Measurements from ENCODE around the gene WNK1. TPM values are rescaled to one million over a fixed set of nuclear protein-coding genes. Genes with fewer than 3 reads are reported as not detected.

The WNK1 gene
- polyA plus RNA-seq, 2 donors, result 66.0 to 72.3 TPM

GRCh38 chr12:949453-950191 lies 197.2 kb downstream of the WNK1 start, which contains the start of gene RAD52:
RAD52 (minus strand) TSS chr12:949694; CDS start chr12:933058, 16,636 bp downstream.
- no peaks in the 10 kb centered on the region for H3K4me1 ChIP-seq (ENCODE audit: control insufficient read depth in 2 of 2, insufficient read depth in 2 of 2, low read length in 1 of 2)
- H3K4me3 ChIP-seq (ENCODE audit: low read depth in 1 of 2, low read length in 2 of 2), result peak within 1 kb of the TSS; percentile 80 to 91
- no peaks in the 10 kb centered on the region for H3K36me3 ChIP-seq (ENCODE audit: control insufficient read depth in 2 of 2, insufficient read depth in 2 of 2, low read length in 1 of 2)
- H3K9me3 ChIP-seq (ENCODE audit: control insufficient read depth in 2 of 2, insufficient read depth in 1 of 2, low read depth in 1 of 2, low read length in 1 of 2), result no peaks in the 10 kb centered on the region
- no peaks in the 10 kb centered on the region for H3K27me3 ChIP-seq (ENCODE audit: control insufficient read depth in 1 of 2, insufficient read depth in 2 of 2, low read length in 2 of 2)
- 1 to 2% methylated on average over 58 of the region's 58 CpGs for WGBS, 2 donors
- peak within 1 kb of the TSS; percentile 92 to 93 for H3K27ac ChIP-seq (ENCODE audit: low read depth in 2 of 2, low read length in 1 of 2)

- Histone ChIP-seq H3K9me3 (ENCODE audit: control insufficient read depth in 2 of 2, insufficient read depth in 1 of 2, low read depth in 1 of 2, low read length in 1 of 2) (no peaks in the 10 kb centered on the region), H3K4me1 (ENCODE audit: control insufficient read depth in 2 of 2, insufficient read depth in 2 of 2, low read length in 1 of 2) (no peaks in the 10 kb centered on the region), H3K4me3 (ENCODE audit: low read depth in 1 of 2, low read length in 2 of 2) (no peak overlapping the region), H3K36me3 (ENCODE audit: control insufficient read depth in 2 of 2, insufficient read depth in 2 of 2, low read length in 1 of 2) (no peaks in the 10 kb centered on the region), H3K27ac (ENCODE audit: low read depth in 2 of 2, low read length in 1 of 2) (no peak overlapping the region), H3K27me3 (ENCODE audit: control insufficient read depth in 1 of 2, insufficient read depth in 2 of 2, low read length in 2 of 2) (no peaks in the 10 kb centered on the region)
- 19 to 46% methylated on average over 1 of the region's 1 CpG for WGBS, 2 donors
Measured at GRCh38 chr12:951176-951575, 198.8 kb downstream of the WNK1 start.

GRCh38 chr12:953776-954175 lies 201.4 kb downstream of the WNK1 start:
- 60 to 67% methylated on average over 7 of the region's 7 CpGs for WGBS, 2 donors
- Histone ChIP-seq H3K9me3 (ENCODE audit: control insufficient read depth in 2 of 2, insufficient read depth in 1 of 2, low read depth in 1 of 2, low read length in 1 of 2) (no peaks in the 10 kb centered on the region), H3K36me3 (ENCODE audit: control insufficient read depth in 2 of 2, insufficient read depth in 2 of 2, low read length in 1 of 2) (no peaks in the 10 kb centered on the region), H3K4me3 (ENCODE audit: low read depth in 1 of 2, low read length in 2 of 2) (no peak overlapping the region), H3K27me3 (ENCODE audit: control insufficient read depth in 1 of 2, insufficient read depth in 2 of 2, low read length in 2 of 2) (no peaks in the 10 kb centered on the region), H3K27ac (ENCODE audit: low read depth in 2 of 2, low read length in 1 of 2) (no peak overlapping the region), H3K4me1 (ENCODE audit: control insufficient read depth in 2 of 2, insufficient read depth in 2 of 2, low read length in 1 of 2) (peaks cover 2% of the 10 kb centered on the region in 2 donors)

GRCh38 chr12:954741-955140 lies 202.4 kb downstream of the WNK1 start:
- Histone ChIP-seq H3K9me3 (ENCODE audit: control insufficient read depth in 2 of 2, insufficient read depth in 1 of 2, low read depth in 1 of 2, low read length in 1 of 2) (no peaks in the 10 kb centered on the region), H3K4me3 (ENCODE audit: low read depth in 1 of 2, low read length in 2 of 2) (no peak overlapping the region), H3K27me3 (ENCODE audit: control insufficient read depth in 1 of 2, insufficient read depth in 2 of 2, low read length in 2 of 2) (no peaks in the 10 kb centered on the region), H3K27ac (ENCODE audit: low read depth in 2 of 2, low read length in 1 of 2) (no peak overlapping the region), H3K4me1 (ENCODE audit: control insufficient read depth in 2 of 2, insufficient read depth in 2 of 2, low read length in 1 of 2) (peaks cover 2% of the 10 kb centered on the region in 2 donors), H3K36me3 (ENCODE audit: control insufficient read depth in 2 of 2, insufficient read depth in 2 of 2, low read length in 1 of 2) (no peaks in the 10 kb centered on the region)

- Histone ChIP-seq H3K4me1 (ENCODE audit: control insufficient read depth in 2 of 2, insufficient read depth in 2 of 2, low read length in 1 of 2) (peaks cover 2% of the 10 kb centered on the region in 2 donors), H3K4me3 (ENCODE audit: low read depth in 1 of 2, low read length in 2 of 2) (no peak overlapping the region), H3K27me3 (ENCODE audit: control insufficient read depth in 1 of 2, insufficient read depth in 2 of 2, low read length in 2 of 2) (no peaks in the 10 kb centered on the region), H3K36me3 (ENCODE audit: control insufficient read depth in 2 of 2, insufficient read depth in 2 of 2, low read length in 1 of 2) (no peaks in the 10 kb centered on the region), H3K9me3 (ENCODE audit: control insufficient read depth in 2 of 2, insufficient read depth in 1 of 2, low read depth in 1 of 2, low read length in 1 of 2) (no peaks in the 10 kb centered on the region), H3K27ac (ENCODE audit: low read depth in 2 of 2, low read length in 1 of 2) (no peak overlapping the region)
- 94 to 96% methylated on average over 6 of the region's 6 CpGs for WGBS, 2 donors
Measured at GRCh38 chr12:955939-956338, 203.6 kb downstream of the WNK1 start.

- no peaks in the 10 kb centered on the region for H3K9me3 ChIP-seq (ENCODE audit: control insufficient read depth in 2 of 2, insufficient read depth in 1 of 2, low read depth in 1 of 2, low read length in 1 of 2)
- H3K27me3 ChIP-seq (ENCODE audit: control insufficient read depth in 1 of 2, insufficient read depth in 2 of 2, low read length in 2 of 2), result no peaks in the 10 kb centered on the region
- H3K4me3 ChIP-seq (ENCODE audit: low read depth in 1 of 2, low read length in 2 of 2), result no peak overlapping the region
- WGBS, 2 donors, result 42 to 50% methylated on average over 8 of the region's 8 CpGs
- peaks cover 2% of the 10 kb centered on the region in 2 donors for H3K4me1 ChIP-seq (ENCODE audit: control insufficient read depth in 2 of 2, insufficient read depth in 2 of 2, low read length in 1 of 2)
- H3K27ac ChIP-seq (ENCODE audit: low read depth in 2 of 2, low read length in 1 of 2), result no peak overlapping the region
- no peaks in the 10 kb centered on the region for H3K36me3 ChIP-seq (ENCODE audit: control insufficient read depth in 2 of 2, insufficient read depth in 2 of 2, low read length in 1 of 2)
Measured at GRCh38 chr12:958588-959123, 206.3 kb downstream of the WNK1 start.

Other genes starting within 250 kb of the WNK1 start
- gene NINJ2, start 89.1 kb upstream of the WNK1 start, polyA plus RNA-seq, result 10 to 100 TPM in 1 of 2 donors, 1 to 10 TPM in 1; 3.3 to 10.9 TPM
- 10 to 100 TPM in 1 of 2 donors, 1 to 10 TPM in 1; 3.5 to 11.8 TPM for gene RAD52, start 197.1 kb downstream of the WNK1 start, polyA plus RNA-seq
- gene ERC1, start 238.6 kb downstream of the WNK1 start, polyA plus RNA-seq, result 1 to 10 TPM; 6.4 to 8.7 TPM